GM12878 (cell line): ENCODE measurements around the gene ESRRB. TPM values are rescaled to one million over a fixed set of nuclear protein-coding genes. Genes with fewer than 3 reads are reported as not detected.

ENCODE experiments used
- EZH2 ChIP-seq: IDR thresholded peaks from 2 replicates; pipeline ENCODE4 v1.6.1; 2012; ENCODE audit warnings: low read depth, mild to moderate bottlenecking, control low read depth, inconsistent platforms, low read length, borderline replicate concordance; ENCODE audit not compliant: control insufficient read depth
- JUND ChIP-seq: IDR thresholded peaks from 2 replicates; pipeline ENCODE4 v1.6.1; 2012; ENCODE audit warnings: low read depth, mild to moderate bottlenecking, low read length, improper control_type of control experiment, moderate library complexity
- MEF2B ChIP-seq: fragments of 450-650 bp; IDR thresholded peaks from 2 replicates; pipeline ENCODE4 v1.6.1; 2018; ENCODE audit warnings: mild to moderate bottlenecking, moderate library complexity; ENCODE audit not compliant: partially characterized antibody, poor library complexity, severe bottlenecking
- RFX5 ChIP-seq: IDR thresholded peaks from 2 replicates; pipeline ENCODE4 v1.6.1; 2011; ENCODE audit warnings: low read depth, low read length, improper control_type of control experiment
- SPI1 ChIP-seq: IDR thresholded peaks from 2 replicates; pipeline ENCODE4 v1.6.1; 2011; ENCODE audit warnings: low read depth, mild to moderate bottlenecking, low read length, moderate library complexity, borderline replicate concordance; ENCODE audit not compliant: insufficient read depth
- SUPT20H ChIP-seq: IDR thresholded peaks from 2 replicates; pipeline ENCODE4 v1.6.1; 2011; ENCODE audit warnings: low read depth, mild to moderate bottlenecking, low read length, moderate library complexity, borderline replicate concordance; ENCODE audit not compliant: control insufficient read depth
- TCF12 ChIP-seq: IDR thresholded peaks from 2 replicates; pipeline ENCODE4 v1.6.1; 2011; ENCODE audit warnings: low read depth, mild to moderate bottlenecking, low read length
- YBX1 ChIP-seq: fragments of 450-650 bp; IDR thresholded peaks from 2 replicates; pipeline ENCODE4 v1.6.1; 2016; ENCODE audit warnings: antibody characterized with exemption
- ZZZ3 ChIP-seq: IDR thresholded peaks from 2 replicates; pipeline ENCODE4 v1.6.1; 2011; ENCODE audit warnings: low read depth; ENCODE audit not compliant: control insufficient read depth, insufficient read length
- polyA plus RNA-seq, 11 experiments: library from polyadenylated mRNA; depleted of rRNA in 4 of 11; unstranded in 6 of 11; stranded (reverse) in 5 of 11; fragments of >200 nt; fragmentation: Nextera tagmentation in 4 of 11; fragmentation: Illumina TruSeq in 1 of 11; extraction: Ambion mirVana in 4 of 11; extraction: Trizol in 1 of 11; gene quantifications; 1 replicate in 1 of 11; 2 replicates in 10 of 11; pipeline versions ENCODE4 v1.2.1 to v1.2.3, GENCODE V29; 2011 to 2016; ENCODE audit warnings: inconsistent platforms in 2 of 11, missing spikeins in 2 of 11, low read depth in 1 of 11
- total RNA-seq, 4 experiments: library from RNA; depleted of rRNA in 3 of 4; stranded (reverse); fragments of >200 nt in 3 of 4; fragmentation: Illumina TruSeq in 1 of 4; extraction: Trizol in 1 of 4; gene quantifications; 2 replicates each; pipeline versions ENCODE4 v1.2.1 to v1.2.3, GENCODE V29; 2013 to 2021
- TF ChIP-seq, protein P1 (sequence below): IDR thresholded peaks from 2 replicates; pipeline ENCODE4 v1.6.1; 2012; ENCODE audit warnings: mild to moderate bottlenecking, low read depth, low read length
- TF ChIP-seq, protein P2 (sequence below): fragments of 450-650 bp; IDR thresholded peaks from 2 replicates; pipeline ENCODE4 v1.6.1; 2018; ENCODE audit warnings: mild to moderate bottlenecking, low read depth, moderate library complexity; ENCODE audit not compliant: partially characterized antibody

Gene ESRRB
- total and polyA plus RNA-seq, 10 of the 15 experiments (the other 5 are each of a cell fraction or from before 2014, with no cell fraction given), result 0.03 to 0.73 (median 0.11) TPM; not detected in 6

DNA sequence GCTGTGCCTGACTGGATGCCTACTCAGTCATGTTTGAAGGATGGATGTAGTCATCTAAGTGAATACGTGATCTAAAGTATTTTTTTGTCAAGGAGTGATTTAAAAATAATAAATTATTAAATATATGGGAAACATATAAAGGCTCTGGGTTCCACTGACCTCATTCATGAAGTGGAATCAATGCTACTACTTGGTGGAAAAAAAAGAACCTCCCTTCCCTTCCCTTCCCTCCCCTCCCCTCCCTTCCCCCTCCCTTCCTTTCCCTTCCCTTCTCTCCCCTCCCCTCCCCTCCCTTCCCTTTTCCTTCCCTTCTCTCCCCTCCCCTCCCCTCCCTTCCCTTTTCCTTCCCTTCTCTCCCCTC, 162.7 kb downstream of the ESRRB start (continued):
- TF ChIP-seq, protein P1, sequence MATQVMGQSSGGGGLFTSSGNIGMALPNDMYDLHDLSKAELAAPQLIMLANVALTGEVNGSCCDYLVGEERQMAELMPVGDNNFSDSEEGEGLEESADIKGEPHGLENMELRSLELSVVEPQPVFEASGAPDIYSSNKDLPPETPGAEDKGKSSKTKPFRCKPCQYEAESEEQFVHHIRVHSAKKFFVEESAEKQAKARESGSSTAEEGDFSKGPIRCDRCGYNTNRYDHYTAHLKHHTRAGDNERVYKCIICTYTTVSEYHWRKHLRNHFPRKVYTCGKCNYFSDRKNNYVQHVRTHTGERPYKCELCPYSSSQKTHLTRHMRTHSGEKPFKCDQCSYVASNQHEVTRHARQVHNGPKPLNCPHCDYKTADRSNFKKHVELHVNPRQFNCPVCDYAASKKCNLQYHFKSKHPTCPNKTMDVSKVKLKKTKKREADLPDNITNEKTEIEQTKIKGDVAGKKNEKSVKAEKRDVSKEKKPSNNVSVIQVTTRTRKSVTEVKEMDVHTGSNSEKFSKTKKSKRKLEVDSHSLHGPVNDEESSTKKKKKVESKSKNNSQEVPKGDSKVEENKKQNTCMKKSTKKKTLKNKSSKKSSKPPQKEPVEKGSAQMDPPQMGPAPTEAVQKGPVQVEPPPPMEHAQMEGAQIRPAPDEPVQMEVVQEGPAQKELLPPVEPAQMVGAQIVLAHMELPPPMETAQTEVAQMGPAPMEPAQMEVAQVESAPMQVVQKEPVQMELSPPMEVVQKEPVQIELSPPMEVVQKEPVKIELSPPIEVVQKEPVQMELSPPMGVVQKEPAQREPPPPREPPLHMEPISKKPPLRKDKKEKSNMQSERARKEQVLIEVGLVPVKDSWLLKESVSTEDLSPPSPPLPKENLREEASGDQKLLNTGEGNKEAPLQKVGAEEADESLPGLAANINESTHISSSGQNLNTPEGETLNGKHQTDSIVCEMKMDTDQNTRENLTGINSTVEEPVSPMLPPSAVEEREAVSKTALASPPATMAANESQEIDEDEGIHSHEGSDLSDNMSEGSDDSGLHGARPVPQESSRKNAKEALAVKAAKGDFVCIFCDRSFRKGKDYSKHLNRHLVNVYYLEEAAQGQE, result no peak
- TF ChIP-seq RFX5 (no peak), ZZZ3 (no peak), EZH2 (no peak), TCF12 (no peak), SUPT20H (no peak), SPI1 (no peak), YBX1 (no peak), JUND (no peak), MEF2B (no peak)
- TF ChIP-seq, protein P2, sequence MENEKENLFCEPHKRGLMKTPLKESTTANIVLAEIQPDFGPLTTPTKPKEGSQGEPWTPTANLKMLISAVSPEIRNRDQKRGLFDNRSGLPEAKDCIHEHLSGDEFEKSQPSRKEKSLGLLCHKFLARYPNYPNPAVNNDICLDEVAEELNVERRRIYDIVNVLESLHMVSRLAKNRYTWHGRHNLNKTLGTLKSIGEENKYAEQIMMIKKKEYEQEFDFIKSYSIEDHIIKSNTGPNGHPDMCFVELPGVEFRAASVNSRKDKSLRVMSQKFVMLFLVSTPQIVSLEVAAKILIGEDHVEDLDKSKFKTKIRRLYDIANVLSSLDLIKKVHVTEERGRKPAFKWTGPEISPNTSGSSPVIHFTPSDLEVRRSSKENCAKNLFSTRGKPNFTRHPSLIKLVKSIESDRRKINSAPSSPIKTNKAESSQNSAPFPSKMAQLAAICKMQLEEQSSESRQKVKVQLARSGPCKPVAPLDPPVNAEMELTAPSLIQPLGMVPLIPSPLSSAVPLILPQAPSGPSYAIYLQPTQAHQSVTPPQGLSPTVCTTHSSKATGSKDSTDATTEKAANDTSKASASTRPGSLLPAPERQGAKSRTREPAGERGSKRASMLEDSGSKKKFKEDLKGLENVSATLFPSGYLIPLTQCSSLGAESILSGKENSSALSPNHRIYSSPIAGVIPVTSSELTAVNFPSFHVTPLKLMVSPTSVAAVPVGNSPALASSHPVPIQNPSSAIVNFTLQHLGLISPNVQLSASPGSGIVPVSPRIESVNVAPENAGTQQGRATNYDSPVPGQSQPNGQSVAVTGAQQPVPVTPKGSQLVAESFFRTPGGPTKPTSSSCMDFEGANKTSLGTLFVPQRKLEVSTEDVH, result no peak
